HS-27A (cell line): Measurements from ENCODE around the gene ARHGAP15.
"Not testable (repeated sequence)": the region's sequence is repeated elsewhere in the genome, so short reads cannot be mapped to it uniquely, and the experiment has no call there.

Source experiments
- DNase-seq: peaks from one replicate; pipeline ENCODE4 v3.0.0-alpha.2; 2012; ENCODE audit warnings: low read depth, missing footprints

The ARHGAP15 gene

GRCh38 chr2:143128681-143129580 lies at the start of gene ARHGAP15:
ARHGAP15 (plus strand) TSS chr2:143129419.
- no peak for DNase-seq

GRCh38 chr2:143081616-143082015 lies 47.6 kb upstream of the ARHGAP15 start:
- DNase-seq: no peak

GRCh38 chr2:143083636-143084035 lies 45.6 kb upstream of the ARHGAP15 start:
- peak; percentile 24 for DNase-seq

GRCh38 chr2:143084462-143084861 lies 44.8 kb upstream of the ARHGAP15 start:
- no peak for DNase-seq

- DNase-seq: no peak
These were observed 44.0 kb upstream of the ARHGAP15 start for GRCh38 chr2:143085125-143085784.

GRCh38 chr2:143087033-143087432 lies 42.2 kb upstream of the ARHGAP15 start:
- DNase-seq: no peak

- DNase-seq: no peak
These were observed 40.8 kb upstream of the ARHGAP15 start for GRCh38 chr2:143088388-143088787.

GRCh38 chr2:143089520-143089919 lies 39.7 kb upstream of the ARHGAP15 start:
- not testable (repeated sequence) for DNase-seq

- peak; percentile 31 for DNase-seq
These were observed 18.3 kb upstream of the ARHGAP15 start for GRCh38 chr2:143110758-143111428.

- DNase-seq: no peak
These were observed 12.0 kb upstream of the ARHGAP15 start for GRCh38 chr2:143117225-143117624.

- DNase-seq: no peak
These were observed 8.1 kb upstream of the ARHGAP15 start for GRCh38 chr2:143121079-143121478.

- no peak for DNase-seq
These were observed 7.3 kb upstream of the ARHGAP15 start for GRCh38 chr2:143121957-143122356.

GRCh38 chr2:143123911-143124310 lies 5.3 kb upstream of the ARHGAP15 start:
- DNase-seq: no peak

- no peak for DNase-seq
These were observed 4.8 kb upstream of the ARHGAP15 start for GRCh38 chr2:143124445-143124844.

- DNase-seq: no peak
These were observed 3.5 kb upstream of the ARHGAP15 start for GRCh38 chr2:143125717-143126116.

GRCh38 chr2:143132355-143132754 lies 3.1 kb downstream of the ARHGAP15 start:
- no peak for DNase-seq

GRCh38 chr2:143133783-143134182 lies 4.6 kb downstream of the ARHGAP15 start:
- DNase-seq: no peak

GRCh38 chr2:143138292-143138691 lies 9.1 kb downstream of the ARHGAP15 start:
- no peak for DNase-seq

GRCh38 chr2:143139835-143140393 lies 10.7 kb downstream of the ARHGAP15 start:
- no peak for DNase-seq

- DNase-seq: no peak
These were observed 11.8 kb downstream of the ARHGAP15 start for GRCh38 chr2:143140864-143141661.

- no peak for DNase-seq
These were observed 13.4 kb downstream of the ARHGAP15 start for GRCh38 chr2:143142598-143142997.
